H1 (cell line): Measurements from ENCODE around the gene KRT78. TPM values are rescaled to one million over a fixed set of nuclear protein-coding genes. Genes with fewer than 3 reads are reported as not detected.
"Not testable (repeated sequence)": the region's sequence is repeated elsewhere in the genome, so short reads cannot be mapped to it uniquely, and the experiment has no call there.

Experiments used
- CTCF ChIA-PET: fragments of 300-600 bp; sonication (Branson Sonifier 250); formaldehyde crosslinking; loops from one replicate; lab custom pipeline; 2021; ENCODE audit not compliant: partially characterized antibody; lab: Charles Lee
- POLR2A ChIA-PET: fragments of 300-600 bp; sonication (Branson Sonifier 250); formaldehyde crosslinking; loops from one replicate; lab custom pipeline; 2021; ENCODE audit warnings: inconsistent platforms; ENCODE audit not compliant: partially characterized antibody; lab: Charles Lee
- DNase-seq, 2 experiments: peaks; one replicate each; pipeline versions ENCODE4 v3.0.0 to v3.0.0-alpha.2; 2010 to 2022; ENCODE audit warnings: low spot score in 2 of 2, low read depth in 1 of 2, mixed read lengths in 1 of 2
- FAIRE-seq: peaks from 2 replicates; lab custom pipeline; 2011; peaks lifted over from hg19 to GRCh38; lab: Jason Lieb, UNC
- H2AFZ ChIP-seq: 2 replicates; pipeline ENCODE4 v1.8.1; 2012; ENCODE audit warnings: low read length, inconsistent platforms
- H2AK5ac ChIP-seq: 2 replicates; pipeline ENCODE4 v1.6.1; 2013; ENCODE audit warnings: low read depth, low read length
- H2BK120ac ChIP-seq: replicated peaks from 2 replicates; pipeline ENCODE3; 2013; ENCODE audit warnings: low read depth, low read length, inconsistent platforms
- H2BK12ac ChIP-seq: 2 replicates; pipeline ENCODE4 v1.6.1; 2013; ENCODE audit warnings: low read depth, low read length
- H2BK15ac ChIP-seq: 2 replicates; pipeline ENCODE4 v1.6.1; 2013; ENCODE audit warnings: low read length
- H2BK20ac ChIP-seq: 2 replicates; pipeline ENCODE4 v1.6.1; 2013; ENCODE audit warnings: low read length
- H2BK5ac ChIP-seq: 2 replicates; pipeline ENCODE4 v1.6.1; 2013; ENCODE audit warnings: low read depth, low read length
- H3K14ac ChIP-seq: 2 replicates; pipeline ENCODE4 v1.6.1; 2013; ENCODE audit warnings: inconsistent platforms; ENCODE audit not compliant: insufficient read length
- H3K18ac ChIP-seq: 2 replicates; pipeline ENCODE4 v1.6.1; 2013; ENCODE audit warnings: low read length; ENCODE audit errors: extremely low read depth
- H3K23ac ChIP-seq: 2 replicates; pipeline ENCODE4 v1.6.1; 2013; ENCODE audit warnings: inconsistent platforms; ENCODE audit not compliant: insufficient read length
- H3K23me2 ChIP-seq: 2 replicates; pipeline ENCODE4 v1.6.1; 2013; ENCODE audit warnings: low read depth, low read length
- H3K27ac ChIP-seq: 2 replicates; pipeline ENCODE4 v1.6.1; 2011; ENCODE audit warnings: low read depth, low read length, inconsistent platforms
- H3K27me3 ChIP-seq, 4 experiments: replicated peaks in 1 of 4; 1 replicate in 1 of 4; 2 replicates in 3 of 4; pipeline versions ENCODE4 v1.6.1 to v1.8.1; 2011 to 2013; ENCODE audit warnings: low read length in 3 of 4, mild to moderate bottlenecking in 3 of 4, inconsistent platforms in 2 of 4, mixed read lengths in 2 of 4, moderate library complexity in 1 of 4; ENCODE audit not compliant: control insufficient read depth in 3 of 4, insufficient read depth in 3 of 4; ENCODE audit errors: extremely low read depth in 1 of 4
- H3K36me3 ChIP-seq, 4 experiments: 2 replicates each; pipeline versions ENCODE4 v1.6.1 to v1.8.1; 2011 to 2013; ENCODE audit warnings: mild to moderate bottlenecking in 4 of 4, low read length in 3 of 4, moderate library complexity in 2 of 4, control low read depth in 1 of 4, inconsistent platforms in 1 of 4; ENCODE audit not compliant: insufficient read depth in 4 of 4, control insufficient read depth in 2 of 4
- H3K4ac ChIP-seq: replicated peaks from 2 replicates; pipeline ENCODE3; 2013; ENCODE audit warnings: low read length, low read depth, mixed read lengths, inconsistent platforms; ENCODE audit not compliant: insufficient read length
- H3K4me1 ChIP-seq, 4 experiments: replicated peaks in 1 of 4; 1 replicate in 1 of 4; 2 replicates in 3 of 4; pipeline versions ENCODE4 v1.6.1 to v1.8.1; 2011 to 2013; ENCODE audit warnings: low read length in 3 of 4, inconsistent platforms in 2 of 4, mixed read lengths in 1 of 4; ENCODE audit not compliant: insufficient read depth in 4 of 4, control insufficient read depth in 3 of 4
- H3K4me2 ChIP-seq, 2 experiments: 2 replicates each; pipeline versions ENCODE4 v1.6.1 to v1.8.1; 2011 to 2013; ENCODE audit warnings: low read depth in 2 of 2, low read length in 2 of 2, control low read depth in 1 of 2, inconsistent platforms in 1 of 2, mild to moderate bottlenecking in 1 of 2; ENCODE audit not compliant: insufficient read depth in 1 of 2
- H3K4me3 ChIP-seq, 4 experiments: fragments of 200-600, 300-600 bp in 1 of 4; sonication (generic), shearing (Covaris generic), sonication (Bioruptor Twin) in 1 of 4; 2 replicates each; pipeline versions ENCODE4 v1.5.1 to v1.8.1; 2011 to 2016; ENCODE audit warnings: low read length in 4 of 4, low read depth in 3 of 4, control low read depth in 2 of 4, inconsistent platforms in 2 of 4, mild to moderate bottlenecking in 2 of 4, mixed read lengths in 1 of 4, moderate library complexity in 1 of 4; ENCODE audit not compliant: insufficient read depth in 2 of 4; ENCODE audit errors: extremely low read depth in 1 of 4
- H3K56ac ChIP-seq: replicated peaks from 2 replicates; pipeline ENCODE3; 2013; ENCODE audit warnings: low read depth, mild to moderate bottlenecking, mixed read lengths, low read length, inconsistent platforms; ENCODE audit not compliant: insufficient read length
- H3K79me1 ChIP-seq: 2 replicates; pipeline ENCODE4 v1.6.1; 2013; ENCODE audit warnings: low read depth, low read length, control low read depth
- H3K79me2 ChIP-seq, 2 experiments: 2 replicates each; pipeline versions ENCODE4 v1.6.1 to v1.8.1; 2012 to 2013; ENCODE audit warnings: low read length in 2 of 2, mild to moderate bottlenecking in 2 of 2, inconsistent platforms in 1 of 2; ENCODE audit not compliant: insufficient read depth in 2 of 2, control insufficient read depth in 1 of 2
- H3K9ac ChIP-seq, 4 experiments: replicated peaks in 1 of 4; 1 replicate in 1 of 4; 2 replicates in 3 of 4; pipeline versions ENCODE4 v1.6.1 to v1.8.1; 2011 to 2013; ENCODE audit warnings: low read depth in 3 of 4, low read length in 3 of 4, control low read depth in 2 of 4, mild to moderate bottlenecking in 2 of 4, moderate library complexity in 2 of 4, inconsistent platforms in 1 of 4; ENCODE audit errors: extremely low read depth in 1 of 4
- H3K9me3 ChIP-seq, 2 experiments: 2 replicates each; pipeline versions ENCODE4 v1.6.1 to v1.8.1; 2012 to 2013; ENCODE audit warnings: mild to moderate bottlenecking in 2 of 2, moderate library complexity in 2 of 2, control low read depth in 1 of 2, inconsistent platforms in 1 of 2, low read depth in 1 of 2, low read length in 1 of 2, mixed read lengths in 1 of 2; ENCODE audit not compliant: insufficient read depth in 2 of 2
- H4K20me1 ChIP-seq, 2 experiments: replicated peaks in 1 of 2; 2 replicates each; pipeline versions ENCODE3 to v1.8.1; 2011 to 2013; ENCODE audit warnings: inconsistent platforms in 2 of 2, low read length in 2 of 2, mild to moderate bottlenecking in 1 of 2; ENCODE audit not compliant: insufficient read depth in 2 of 2, control insufficient read depth in 1 of 2
- H4K5ac ChIP-seq: 2 replicates; pipeline ENCODE4 v1.6.1; 2013; ENCODE audit warnings: low read length, low read depth, mixed read lengths, inconsistent platforms; ENCODE audit not compliant: insufficient read length
- H4K8ac ChIP-seq: 2 replicates; pipeline ENCODE4 v1.8.0; 2013; ENCODE audit warnings: mild to moderate bottlenecking, moderate library complexity, low read length, inconsistent platforms; ENCODE audit not compliant: insufficient read depth; ENCODE audit errors: extremely low read depth
- H4K91ac ChIP-seq: replicated peaks from 2 replicates; pipeline ENCODE3; 2013; ENCODE audit warnings: low read length, mixed read lengths, inconsistent platforms; ENCODE audit not compliant: insufficient read length
- WGBS, 2 experiments: shearing (Covaris generic) in 1 of 2; methylation state at CpG; one replicate each; pipeline versions ENCODE4 v1.1.6 to v1.1.7; 2013 to 2015; ENCODE audit warnings: low lambda C conversion rate in 2 of 2, mixed read lengths in 2 of 2, inconsistent platforms in 1 of 2, low coverage in 1 of 2, missing lambda C conversion rate in 1 of 2; ENCODE audit not compliant: insufficient replicate concordance in 2 of 2, insufficient coverage in 1 of 2, insufficient read length in 1 of 2; ENCODE audit errors: extremely low coverage in 1 of 2, missing lambda C conversion rate in 1 of 2; 5-methylcytosine and 5-hydroxymethylcytosine counted together
- polyA plus RNA-seq, 7 experiments: library from polyadenylated mRNA; depleted of rRNA in 3 of 7; stranded (reverse) in 5 of 7; unstranded in 2 of 7; fragments of >200 nt in 5 of 7; fragments of 200-250 nt in 2 of 7; gene quantifications; 1 replicate in 5 of 7; 2 replicates in 1 of 7; 4 replicates in 1 of 7; pipeline versions ENCODE4 v1.2.1 to v1.2.3, GENCODE V29; 2011 to 2013; ENCODE audit warnings: missing spikeins in 2 of 7, mixed read lengths in 2 of 7
- total RNA-seq: library from RNA; stranded (reverse); fragmentation: NEBNext Ultra II Directional; extraction: Animal tissue kit (Norgen Biotek cat#: 25700); gene quantifications from 2 replicates; pipeline ENCODE4 v1.2.1, GENCODE V29; 2021

The KRT78 gene
- total and polyA plus RNA-seq, 2 of the 8 experiments (the other 6 are each of a cell fraction or from before 2014, with no cell fraction given): not detected

DNA sequence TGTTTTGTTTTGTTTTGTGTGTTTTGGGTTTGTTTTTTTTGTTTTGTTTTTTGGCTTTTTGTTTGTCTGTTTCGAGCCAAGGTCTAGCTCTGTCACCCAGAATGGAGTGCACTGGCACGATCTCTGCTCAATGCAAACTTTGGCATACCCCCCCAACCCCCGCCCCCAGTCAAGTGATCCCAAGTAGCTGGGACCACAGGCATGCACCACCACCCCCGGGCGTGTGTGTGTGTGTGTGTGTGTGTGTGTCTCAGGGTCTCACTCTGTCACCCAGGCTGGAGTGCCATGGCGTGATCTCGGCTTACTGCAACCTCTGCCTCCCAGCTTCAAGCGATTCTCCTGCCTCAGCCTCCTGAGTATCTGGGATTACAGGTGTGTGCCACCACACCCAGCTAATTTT lies 31.7 kb upstream of the KRT78 start:
- H4K8ac ChIP-seq, H3K79me1 ChIP-seq, FAIRE-seq, H4K91ac ChIP-seq, H4K5ac ChIP-seq, H3K18ac ChIP-seq, H3K4me2 ChIP-seq, H2AK5ac ChIP-seq, DNase-seq, H3K4me3 ChIP-seq, H3K56ac ChIP-seq, H2BK20ac ChIP-seq, H2BK5ac ChIP-seq, H2BK12ac ChIP-seq, H3K23me2 ChIP-seq, H3K14ac ChIP-seq, H3K27me3 ChIP-seq, H3K79me2 ChIP-seq, H2BK120ac ChIP-seq, H2AFZ ChIP-seq, H3K27ac ChIP-seq, H4K20me1 ChIP-seq, H2BK15ac ChIP-seq, H3K9me3 ChIP-seq, H3K23ac ChIP-seq, H3K4ac ChIP-seq, H3K4me1 ChIP-seq, H3K36me3 ChIP-seq, H3K9ac ChIP-seq: not testable (repeated sequence)
- POLR2A ChIA-PET: interaction anchor here (0.7 to 3.0 kb wide), 3 partner anchors 45 to 120 kb away, joined by 3 to 9 read pairs (median 3); no protein-coding TSS in a partner anchor
- WGBS, 2 experiments: 82% methylated on average over 8 of the region's 8 CpGs; no CpG with 5 or more reads in 1 of the 2 experiments
- CTCF ChIA-PET: interaction anchor here (0.6 to 36.8 kb wide), 62 partner anchors 8 to 755 kb away, joined by 3 to 1250 read pairs (median 6); partner anchors contain the start of genes KRT3, KRT4, KRT74 and KRT76
